Measurements from ENCODE around the gene JMJD7. TPM values are rescaled to one million over a fixed set of nuclear protein-coding genes. Genes with fewer than 3 reads are reported as not detected.

The JMJD7 gene
- total RNA-seq, 4 donors from 2014 or later = 9.1 to 61.1 (median 13.1) TPM

DNA sequence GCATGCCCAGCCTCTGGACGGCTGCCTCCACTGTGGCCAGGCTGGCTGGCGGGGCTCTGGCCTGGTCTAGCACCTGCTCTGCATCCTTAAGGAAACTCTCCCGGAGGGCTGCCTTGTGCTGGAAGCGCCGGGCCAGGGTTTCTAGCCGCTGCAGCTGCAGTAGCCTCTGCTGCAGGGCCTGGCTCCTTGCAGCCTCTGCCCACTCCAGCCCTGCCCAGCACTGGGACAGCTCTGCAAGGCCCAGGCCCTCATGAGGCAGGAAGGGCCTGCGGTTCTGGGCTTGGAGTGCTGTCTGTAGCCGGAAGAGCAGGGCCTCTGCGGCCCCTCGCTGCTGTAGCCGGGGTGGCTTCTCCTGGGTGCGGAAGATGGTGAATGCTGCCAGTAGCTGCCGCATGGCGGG is 57.9 kb downstream of the JMJD7 start:
- H3K4me1 ChIP-seq = peaks cover 0 to 13% (median 7%) of the 10 kb centered on the region in 4 donors
- no peaks in the 10 kb centered on the region for H3K9me3 ChIP-seq
- H3K36me3 ChIP-seq = no peaks in the 10 kb centered on the region
- no peak for TF ChIP-seq POLR2A (IDR thresholded peaks at IDR 0.05)
- TF ChIP-seq, protein P1, sequence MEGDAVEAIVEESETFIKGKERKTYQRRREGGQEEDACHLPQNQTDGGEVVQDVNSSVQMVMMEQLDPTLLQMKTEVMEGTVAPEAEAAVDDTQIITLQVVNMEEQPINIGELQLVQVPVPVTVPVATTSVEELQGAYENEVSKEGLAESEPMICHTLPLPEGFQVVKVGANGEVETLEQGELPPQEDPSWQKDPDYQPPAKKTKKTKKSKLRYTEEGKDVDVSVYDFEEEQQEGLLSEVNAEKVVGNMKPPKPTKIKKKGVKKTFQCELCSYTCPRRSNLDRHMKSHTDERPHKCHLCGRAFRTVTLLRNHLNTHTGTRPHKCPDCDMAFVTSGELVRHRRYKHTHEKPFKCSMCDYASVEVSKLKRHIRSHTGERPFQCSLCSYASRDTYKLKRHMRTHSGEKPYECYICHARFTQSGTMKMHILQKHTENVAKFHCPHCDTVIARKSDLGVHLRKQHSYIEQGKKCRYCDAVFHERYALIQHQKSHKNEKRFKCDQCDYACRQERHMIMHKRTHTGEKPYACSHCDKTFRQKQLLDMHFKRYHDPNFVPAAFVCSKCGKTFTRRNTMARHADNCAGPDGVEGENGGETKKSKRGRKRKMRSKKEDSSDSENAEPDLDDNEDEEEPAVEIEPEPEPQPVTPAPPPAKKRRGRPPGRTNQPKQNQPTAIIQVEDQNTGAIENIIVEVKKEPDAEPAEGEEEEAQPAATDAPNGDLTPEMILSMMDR (IDR thresholded peaks at IDR 0.05) = no peak
- no peak overlapping the region for H3K4me3 ChIP-seq
- DNase-seq = no peak
- H3K27me3 ChIP-seq = peaks cover 0 to 5% of the 10 kb centered on the region in 2 donors
- H3K27ac ChIP-seq = no peak overlapping the region

DNA sequence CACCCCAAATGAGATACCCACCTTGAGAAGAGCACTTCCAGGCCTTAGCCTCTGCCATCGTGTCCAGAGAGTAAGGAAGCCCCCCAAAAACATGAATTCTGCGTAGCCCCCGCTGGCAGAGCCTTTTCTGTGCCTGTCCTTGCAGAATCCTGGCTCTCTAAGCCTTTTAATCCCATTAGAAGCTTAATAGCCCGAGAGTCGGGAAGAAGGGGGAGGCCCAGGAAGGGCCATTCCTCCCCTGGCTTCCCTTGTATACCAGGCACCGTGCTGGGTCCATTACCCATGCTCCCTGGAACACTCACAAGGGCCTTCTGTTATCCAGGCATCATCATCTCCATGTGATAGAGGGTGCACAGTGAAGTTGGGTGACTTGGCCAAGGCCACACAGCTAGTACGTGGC is 58.8 kb downstream of the JMJD7 start:
- no peak for DNase-seq
- Histone ChIP-seq H3K9me3 (no peaks in the 10 kb centered on the region), H3K4me1 (peaks cover 0 to 8% (median 7%) of the 10 kb centered on the region in 4 donors), H3K27ac (no peak overlapping the region), H3K27me3 (no peaks in the 10 kb centered on the region), H3K36me3 (no peaks in the 10 kb centered on the region), H3K4me3 (no peak overlapping the region)
- TF ChIP-seq POLR2A (IDR thresholded peaks at IDR 0.05) = no peak
- TF ChIP-seq, protein P1 (IDR thresholded peaks at IDR 0.05) = no peak

DNA sequence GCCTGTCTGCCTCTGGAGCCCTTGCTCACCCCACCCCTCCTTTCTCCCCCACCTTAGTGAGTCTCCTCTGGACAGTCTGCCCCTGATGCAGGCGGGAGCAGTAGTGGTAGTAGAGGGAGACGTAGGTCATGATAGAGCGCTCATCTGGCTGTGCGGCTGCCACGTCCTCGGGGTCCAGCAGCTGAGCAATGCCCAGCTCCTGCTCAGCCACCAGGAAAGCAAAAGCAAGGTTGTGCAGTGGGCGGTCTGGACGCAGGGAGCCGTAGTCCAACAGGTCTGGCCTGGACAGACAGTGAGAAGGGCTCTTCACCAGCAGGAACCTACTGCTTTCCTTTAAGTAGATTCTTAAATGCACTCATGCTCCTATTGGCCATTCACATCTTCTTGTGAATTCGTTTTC is 59.3 kb downstream of the JMJD7 start:
- Histone ChIP-seq H3K36me3 (no peaks in the 10 kb centered on the region), H3K9me3 (no peaks in the 10 kb centered on the region), H3K4me3 (no peak overlapping the region), H3K4me1 (peaks cover 0 to 7% (median 3%) of the 10 kb centered on the region in 4 donors), H3K27ac (no peak overlapping the region), H3K27me3 (no peaks in the 10 kb centered on the region)
- TF ChIP-seq, protein P1 (IDR thresholded peaks at IDR 0.05) = no peak
- no peak for TF ChIP-seq POLR2A (IDR thresholded peaks at IDR 0.05)
- DNase-seq = no peak

Small RNA genes within 50 kb of the gene (small RNA-seq; reads per million reads assigned to genes)
- gene JMJD7-PLA2G4B (0 reads per million in 2 donors), gene MIR4310 (0 reads per million in 2 donors), gene RNA5SP393 (0 reads per million in 2 donors)

Other genes starting within 250 kb of the JMJD7 start
- 100 to 1,000 TPM in 1 of 4 donors, 10 to 100 TPM in 3; 39.7 to 143 (median 69.8) TPM for gene MGA, start 167.7 kb upstream of the JMJD7 start, total RNA-seq
- 10 to 100 TPM; 29.7 to 69.8 (median 48.7) TPM for gene MAPKBP1, start 53.6 kb upstream of the JMJD7 start, total RNA-seq
- gene PLA2G4B, start 10.8 kb downstream of the JMJD7 start, total RNA-seq = 10 to 100 TPM in 3 of 4 donors, 1 to 10 TPM in 1; 7.2 to 15.3 (median 13.3) TPM
- 1 to 10 TPM in 2 of 4 donors, under 1 TPM in 1, not detected in 1; 0.27 to 4.1 (median 1.8) TPM for gene SPTBN5, start 66.0 kb downstream of the JMJD7 start, total RNA-seq
- 10 to 100 TPM; 23.1 to 53.9 (median 34.9) TPM for gene EHD4, start 144.5 kb downstream of the JMJD7 start, total RNA-seq
- 1 to 10 TPM in 1 of 4 donors, not detected in 3; 1.5 TPM for gene PLA2G4E, start 192.9 kb downstream of the JMJD7 start, total RNA-seq

Data from Peyer's patch (tissue), 4 donors.